GM12865 (cell line): ENCODE data around the gene DISP2.

ENCODE experiments used
- DNase-seq: peaks from one replicate; pipeline ENCODE4 v3.0.0; 2010; ENCODE audit warnings: low read depth
- H3K4me3 ChIP-seq: 2 replicates; pipeline ENCODE4 v1.5.1; 2011; ENCODE audit warnings: mild to moderate bottlenecking, low read depth, low read length, control low read depth
- TF ChIP-seq, protein P1 (sequence below): IDR thresholded peaks from 2 replicates; pipeline ENCODE4 v1.5.1; 2011; ENCODE audit warnings: low read length, control low read depth, low read depth, inconsistent platforms; ENCODE audit not compliant: insufficient read depth; ENCODE audit errors: missing control alignments

Gene DISP2

DNA sequence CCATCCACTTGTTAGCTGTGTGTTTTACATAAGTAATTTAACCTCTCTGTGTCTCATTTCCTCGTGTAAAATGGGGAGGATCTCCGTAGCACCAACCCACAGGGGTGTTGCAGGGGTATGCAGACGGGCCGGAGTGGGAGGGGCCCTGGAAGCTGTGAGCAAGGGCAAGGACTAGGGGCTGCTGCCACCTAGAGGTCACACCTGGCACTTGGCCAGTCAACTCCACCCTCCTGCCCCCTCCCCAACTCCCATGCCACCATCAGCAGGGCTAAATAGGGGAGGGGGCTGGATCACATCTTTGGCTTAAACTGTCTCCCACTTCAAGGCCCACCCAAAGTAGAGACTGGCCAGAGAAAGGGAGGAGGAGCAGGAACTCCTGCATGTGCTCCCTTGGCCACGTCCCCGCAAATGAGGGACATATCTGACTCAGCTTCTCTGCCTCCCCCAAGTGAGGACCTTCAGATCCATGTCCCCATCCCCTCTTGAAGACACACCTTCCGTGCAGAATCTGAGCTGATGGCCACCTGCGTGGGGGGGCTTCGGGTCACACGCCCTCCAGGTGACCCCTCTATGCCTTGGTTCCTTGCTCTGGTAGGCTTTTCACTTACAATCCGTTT is 19.9 kb upstream of the DISP2 start:
- TF ChIP-seq, protein P1, sequence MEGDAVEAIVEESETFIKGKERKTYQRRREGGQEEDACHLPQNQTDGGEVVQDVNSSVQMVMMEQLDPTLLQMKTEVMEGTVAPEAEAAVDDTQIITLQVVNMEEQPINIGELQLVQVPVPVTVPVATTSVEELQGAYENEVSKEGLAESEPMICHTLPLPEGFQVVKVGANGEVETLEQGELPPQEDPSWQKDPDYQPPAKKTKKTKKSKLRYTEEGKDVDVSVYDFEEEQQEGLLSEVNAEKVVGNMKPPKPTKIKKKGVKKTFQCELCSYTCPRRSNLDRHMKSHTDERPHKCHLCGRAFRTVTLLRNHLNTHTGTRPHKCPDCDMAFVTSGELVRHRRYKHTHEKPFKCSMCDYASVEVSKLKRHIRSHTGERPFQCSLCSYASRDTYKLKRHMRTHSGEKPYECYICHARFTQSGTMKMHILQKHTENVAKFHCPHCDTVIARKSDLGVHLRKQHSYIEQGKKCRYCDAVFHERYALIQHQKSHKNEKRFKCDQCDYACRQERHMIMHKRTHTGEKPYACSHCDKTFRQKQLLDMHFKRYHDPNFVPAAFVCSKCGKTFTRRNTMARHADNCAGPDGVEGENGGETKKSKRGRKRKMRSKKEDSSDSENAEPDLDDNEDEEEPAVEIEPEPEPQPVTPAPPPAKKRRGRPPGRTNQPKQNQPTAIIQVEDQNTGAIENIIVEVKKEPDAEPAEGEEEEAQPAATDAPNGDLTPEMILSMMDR = peak; percentile 95
- DNase-seq = peak; percentile 82
- H3K4me3 ChIP-seq = no peak overlapping the region

DNA sequence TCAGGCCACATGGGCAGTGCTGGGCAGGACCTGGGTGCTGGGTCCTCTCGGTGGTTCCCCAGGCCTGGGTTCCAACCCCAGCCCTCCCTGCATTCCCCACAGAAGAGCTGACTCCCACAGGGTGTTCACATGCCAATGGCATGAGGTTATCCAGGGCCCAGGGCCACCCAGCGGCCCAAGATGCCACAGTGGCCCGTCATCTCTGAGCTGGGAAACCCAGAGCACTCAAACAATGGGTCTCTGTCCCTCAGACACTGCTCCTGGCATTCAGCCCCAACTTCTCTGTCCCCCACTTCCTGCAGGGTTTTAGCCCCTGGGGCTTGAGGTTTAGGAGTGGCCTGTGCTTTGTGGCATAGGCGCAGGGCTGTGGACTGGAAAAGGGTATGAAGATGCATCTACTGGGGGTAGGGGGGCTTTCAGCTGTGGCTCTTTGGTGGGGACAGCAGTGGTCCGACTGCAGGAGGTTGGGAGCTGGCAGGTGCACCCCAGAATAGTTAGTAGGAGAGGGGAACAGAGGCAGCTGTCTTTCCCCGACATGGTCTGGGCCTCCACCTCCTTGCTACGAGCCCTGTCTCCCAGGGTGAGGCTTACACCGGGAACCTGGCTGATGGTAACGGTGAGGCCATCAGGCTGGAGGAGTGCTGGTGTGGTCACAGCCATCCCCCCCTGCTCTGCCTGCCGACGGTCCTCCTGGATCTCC is 18.9 kb upstream of the DISP2 start:
- H3K4me3 ChIP-seq = no peak overlapping the region
- TF ChIP-seq, protein P1 = no peak
- no peak for DNase-seq

DNA sequence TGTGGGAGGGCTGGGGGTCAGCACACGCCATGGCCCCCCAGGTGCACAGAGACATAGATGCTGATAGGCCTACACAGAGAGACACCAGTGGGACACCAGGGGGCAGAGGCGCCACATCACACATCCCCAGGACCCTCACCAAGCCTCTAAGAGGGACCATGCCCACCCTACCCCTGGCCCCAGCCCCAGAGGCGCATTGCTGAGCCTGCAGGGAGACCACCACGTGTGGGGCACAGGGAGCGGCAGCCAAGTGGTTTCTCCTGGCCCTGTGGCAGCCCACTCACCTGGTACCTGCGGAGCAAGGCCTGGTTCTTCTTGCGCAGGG is 18.4 kb upstream of the DISP2 start:
- TF ChIP-seq, protein P1 = no peak
- no peak overlapping the region for H3K4me3 ChIP-seq
- no peak for DNase-seq

DNA sequence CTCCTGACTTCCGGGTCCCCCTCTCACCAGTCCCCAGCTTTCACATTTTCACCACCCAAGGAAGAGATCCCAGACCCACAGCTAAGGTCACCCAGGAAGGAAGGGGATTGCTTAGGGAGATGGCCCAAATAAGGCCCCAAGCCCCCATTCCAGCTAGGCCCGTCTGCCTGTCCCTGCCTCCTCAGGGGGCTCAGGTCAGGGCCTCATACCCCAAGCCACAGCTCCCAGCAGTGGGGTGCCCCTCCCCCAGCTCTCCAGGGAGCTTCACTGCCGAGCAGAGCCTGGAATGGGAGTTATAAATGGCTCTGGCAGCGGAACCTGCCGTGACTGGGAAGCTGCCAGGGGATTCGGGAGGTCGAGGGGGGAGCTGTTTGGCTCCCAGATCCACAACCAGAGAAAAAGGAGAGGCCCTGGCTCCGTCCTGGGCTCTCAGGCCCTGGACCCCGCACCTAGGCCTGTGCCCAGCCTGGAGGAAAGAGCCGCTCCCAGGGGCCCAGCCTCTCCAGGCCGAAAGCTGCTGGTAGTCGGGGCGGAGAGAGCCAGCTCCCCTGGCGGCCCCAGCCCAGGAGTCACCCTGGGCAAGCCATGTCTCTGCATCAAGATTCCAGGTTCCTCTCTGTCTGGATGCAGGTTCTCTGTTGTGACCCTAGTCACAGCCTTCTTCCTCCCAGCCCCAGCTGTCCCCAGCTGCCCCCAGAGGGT is 17.8 kb upstream of the DISP2 start:
- DNase-seq = no peak
- TF ChIP-seq, protein P1 = no peak
- H3K4me3 ChIP-seq = no peak overlapping the region

DNA sequence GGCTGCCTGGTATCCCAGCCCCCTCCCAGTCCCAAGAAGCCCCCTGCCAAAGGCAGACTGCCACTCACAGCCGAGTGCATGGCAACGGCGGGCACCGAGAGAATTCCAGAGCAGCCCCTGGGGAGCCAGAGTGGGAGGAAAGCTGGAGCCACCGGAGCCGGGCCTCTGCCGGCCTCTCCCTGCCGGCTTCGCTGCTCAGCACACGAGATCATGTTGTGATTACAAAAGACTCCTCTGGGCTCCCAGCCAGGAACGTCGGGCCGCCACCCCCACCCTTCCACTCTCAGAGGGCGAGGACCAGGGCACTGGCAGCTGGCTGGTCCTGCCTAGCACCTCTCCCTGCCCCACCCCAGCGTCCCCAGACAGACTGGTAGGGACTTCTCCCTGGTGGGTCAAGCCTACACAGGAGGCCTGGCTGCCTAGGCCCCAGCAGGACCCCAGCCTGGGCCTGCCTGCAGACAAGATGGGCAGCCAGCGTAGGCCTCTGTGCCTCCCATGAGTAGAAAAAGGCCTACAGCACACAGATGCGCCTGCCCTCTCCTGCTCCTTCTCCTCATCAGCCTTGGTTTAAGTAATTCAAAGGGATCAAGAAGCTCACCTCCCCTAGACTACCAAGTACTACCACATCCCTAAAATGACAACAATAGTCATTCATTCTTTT is 17.1 kb upstream of the DISP2 start, which contains the start of gene CCDC9B:
Gene CCDC9B, minus strand, starts transcription at position 200 of the 661 bp plus-strand sequence. Its CDS starts 120 bp downstream, at position 80.
- H3K4me3 ChIP-seq = no peak within 1 kb of the TSS

More for the DNA sequence above, 17.1 kb upstream of the DISP2 start, which contains the start of gene CCDC9B:
- DNase-seq = no peak
- TF ChIP-seq, protein P1 = no peak
